Measurements from ENCODE around the gene BRICD5.
A peak's percentile ranks its signal among the peaks of the same experiment; 100 is the strongest.

BRICD5 gene

DNA sequence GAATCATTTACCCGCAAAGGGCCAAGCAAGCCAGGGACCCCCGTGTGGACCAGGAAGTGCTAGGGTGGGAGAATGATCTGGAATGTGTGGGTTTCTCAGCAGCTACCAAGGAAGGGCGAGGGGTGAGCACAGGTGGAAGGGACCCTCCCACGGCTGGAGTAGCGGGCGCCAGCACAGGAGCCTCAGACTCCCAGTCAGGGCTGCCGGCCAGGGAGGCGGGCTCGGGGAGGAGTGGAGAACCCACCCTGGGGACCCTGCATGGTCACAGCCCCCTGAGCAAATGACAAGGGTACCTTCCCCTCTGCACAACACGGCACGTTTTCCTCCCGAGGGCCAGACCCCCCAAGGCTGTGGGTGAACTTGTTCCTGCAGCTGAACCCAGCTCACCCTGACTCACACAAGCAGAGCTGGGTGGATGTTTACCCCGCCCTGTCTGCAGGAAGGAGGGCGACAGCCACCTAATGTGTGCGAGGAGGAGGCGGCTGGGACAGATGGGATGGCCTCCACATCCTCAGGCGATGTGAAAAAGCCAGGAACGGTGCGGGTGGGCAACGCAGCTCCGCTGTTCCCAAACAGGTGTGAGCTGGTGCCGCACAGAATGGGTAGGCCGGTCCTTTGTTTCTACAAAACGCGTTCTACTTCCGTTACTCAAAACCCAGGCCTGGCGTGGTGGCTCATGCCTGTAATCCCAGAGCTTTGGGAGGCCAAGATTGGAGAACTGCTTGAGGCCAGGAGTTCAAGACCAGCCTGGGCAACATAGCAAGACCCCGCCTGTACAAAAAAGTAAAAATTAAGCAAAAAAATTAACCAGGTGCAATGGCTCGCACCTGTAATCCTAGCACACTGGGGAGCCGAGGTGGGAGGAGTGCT lies 34.5 kb upstream of the BRICD5 start:
- no peaks in the 10 kb centered on the region for H3K4me1 ChIP-seq (ENCODE audit: insufficient read depth, low read length)
- H3K27me3 ChIP-seq (ENCODE audit: insufficient read depth, low read length, poor library complexity) = no peaks in the 10 kb centered on the region
- H3K4me3 ChIP-seq (ENCODE audit: low read depth in 1 of 2, low read length in 2 of 2) = no peak overlapping the region
- no peak for ATAC-seq (ENCODE audit: insufficient read depth, low read depth)
- TF ChIP-seq, protein P1, sequence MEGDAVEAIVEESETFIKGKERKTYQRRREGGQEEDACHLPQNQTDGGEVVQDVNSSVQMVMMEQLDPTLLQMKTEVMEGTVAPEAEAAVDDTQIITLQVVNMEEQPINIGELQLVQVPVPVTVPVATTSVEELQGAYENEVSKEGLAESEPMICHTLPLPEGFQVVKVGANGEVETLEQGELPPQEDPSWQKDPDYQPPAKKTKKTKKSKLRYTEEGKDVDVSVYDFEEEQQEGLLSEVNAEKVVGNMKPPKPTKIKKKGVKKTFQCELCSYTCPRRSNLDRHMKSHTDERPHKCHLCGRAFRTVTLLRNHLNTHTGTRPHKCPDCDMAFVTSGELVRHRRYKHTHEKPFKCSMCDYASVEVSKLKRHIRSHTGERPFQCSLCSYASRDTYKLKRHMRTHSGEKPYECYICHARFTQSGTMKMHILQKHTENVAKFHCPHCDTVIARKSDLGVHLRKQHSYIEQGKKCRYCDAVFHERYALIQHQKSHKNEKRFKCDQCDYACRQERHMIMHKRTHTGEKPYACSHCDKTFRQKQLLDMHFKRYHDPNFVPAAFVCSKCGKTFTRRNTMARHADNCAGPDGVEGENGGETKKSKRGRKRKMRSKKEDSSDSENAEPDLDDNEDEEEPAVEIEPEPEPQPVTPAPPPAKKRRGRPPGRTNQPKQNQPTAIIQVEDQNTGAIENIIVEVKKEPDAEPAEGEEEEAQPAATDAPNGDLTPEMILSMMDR (IDR thresholded peaks at IDR 0.05; ENCODE audit: borderline replicate concordance, extremely low read depth, low read length, poor library complexity, severe bottlenecking) = no peak
- no peak for TF ChIP-seq EZH2 (IDR thresholded peaks at IDR 0.05; ENCODE audit: borderline replicate concordance, low read depth, low read length, severe bottlenecking)
- no peak overlapping the region for H3K27ac ChIP-seq (ENCODE audit: low read length)
- no peak overlapping the region for H3K4me2 ChIP-seq (ENCODE audit: insufficient read depth, low read length)
- no peak overlapping the region for H2AFZ ChIP-seq (ENCODE audit: low read depth, low read length)
- no peak for DNase-seq
- H3K36me3 ChIP-seq (ENCODE audit: insufficient read depth, low read length) = peaks cover 63% of the 10 kb centered on the region
- H4K20me1 ChIP-seq (ENCODE audit: insufficient read depth, low read length) = peaks cover 13% of the 10 kb centered on the region
- H3K9ac ChIP-seq (ENCODE audit: low read depth, low read length) = no peak overlapping the region
- no peaks in the 10 kb centered on the region for H3K79me2 ChIP-seq (ENCODE audit: insufficient read depth, low read length)
- no peaks in the 10 kb centered on the region for H3K9me3 ChIP-seq (ENCODE audit: insufficient read depth, low read length, severe bottlenecking)

DNA sequence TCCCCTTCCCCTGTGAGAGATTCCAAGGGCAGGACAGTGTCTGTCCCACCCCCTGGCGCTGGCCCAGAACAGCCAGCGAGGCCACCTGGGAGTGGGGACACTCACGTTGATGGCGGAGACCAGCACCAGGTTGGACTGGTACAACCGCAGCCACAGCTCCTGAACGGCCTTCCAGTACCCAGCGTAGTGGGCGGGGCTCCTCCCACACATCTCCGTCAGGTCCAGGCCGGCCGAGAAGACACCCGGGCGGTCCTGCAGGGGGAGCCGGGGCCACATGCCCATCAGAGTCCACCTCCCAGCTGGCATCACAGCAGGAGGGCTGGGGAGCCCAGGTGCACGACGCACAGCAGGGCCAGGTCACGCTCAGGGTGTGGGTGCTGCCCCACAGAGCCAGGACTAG lies 33.6 kb upstream of the BRICD5 start:
- ATAC-seq (ENCODE audit: insufficient read depth, low read depth) (peak; percentile 11; the same call in 1 of the 3 replicates), DNase-seq (no peak)
- Histone ChIP-seq H3K27me3 (ENCODE audit: insufficient read depth, low read length, poor library complexity) (no peaks in the 10 kb centered on the region), H3K4me2 (ENCODE audit: insufficient read depth, low read length) (no peak overlapping the region), H3K79me2 (ENCODE audit: insufficient read depth, low read length) (no peaks in the 10 kb centered on the region), H4K20me1 (ENCODE audit: insufficient read depth, low read length) (peaks cover 13% of the 10 kb centered on the region), H3K9me3 (ENCODE audit: insufficient read depth, low read length, severe bottlenecking) (no peaks in the 10 kb centered on the region), H3K9ac (ENCODE audit: low read depth, low read length) (no peak overlapping the region), H3K4me1 (ENCODE audit: insufficient read depth, low read length) (no peaks in the 10 kb centered on the region), H3K36me3 (ENCODE audit: insufficient read depth, low read length) (peaks cover 69% of the 10 kb centered on the region), H2AFZ (ENCODE audit: low read depth, low read length) (no peak overlapping the region), H3K4me3 (ENCODE audit: low read depth in 1 of 2, low read length in 2 of 2) (no peak overlapping the region), H3K27ac (ENCODE audit: low read length) (no peak overlapping the region)
- TF ChIP-seq, protein P1 (IDR thresholded peaks at IDR 0.05; ENCODE audit: borderline replicate concordance, extremely low read depth, low read length, poor library complexity, severe bottlenecking) = no peak
- no peak for TF ChIP-seq EZH2 (IDR thresholded peaks at IDR 0.05; ENCODE audit: borderline replicate concordance, low read depth, low read length, severe bottlenecking)

DNA sequence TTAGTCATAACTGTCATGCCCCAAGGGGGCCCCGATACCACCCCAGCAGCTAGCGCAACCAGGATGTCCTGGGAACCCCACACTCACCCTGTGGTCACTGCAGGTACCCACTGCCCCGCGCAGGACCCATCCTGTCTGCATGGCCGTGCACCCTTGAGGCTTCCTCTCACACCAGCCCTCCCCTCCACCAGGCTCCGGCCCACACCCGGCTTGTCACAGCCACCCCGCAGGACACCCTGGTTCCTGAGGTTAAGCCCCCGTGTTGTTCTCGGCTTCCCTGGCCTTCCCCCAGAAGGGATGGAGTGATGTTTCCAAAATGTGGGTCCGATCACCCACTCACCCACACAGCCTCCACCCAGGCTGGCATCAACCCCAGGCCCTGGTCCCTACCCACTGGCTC lies 33.1 kb upstream of the BRICD5 start:
- TF ChIP-seq, protein P1 (IDR thresholded peaks at IDR 0.05; ENCODE audit: borderline replicate concordance, extremely low read depth, low read length, poor library complexity, severe bottlenecking) = no peak
- TF ChIP-seq EZH2 (IDR thresholded peaks at IDR 0.05; ENCODE audit: borderline replicate concordance, low read depth, low read length, severe bottlenecking) = no peak
- Histone ChIP-seq H3K27ac (ENCODE audit: low read length) (no peak overlapping the region), H3K36me3 (ENCODE audit: insufficient read depth, low read length) (peaks cover 66% of the 10 kb centered on the region)

More for the DNA sequence above, 33.1 kb upstream of the BRICD5 start:
- H3K4me2 ChIP-seq (ENCODE audit: insufficient read depth, low read length) = no peak overlapping the region
- H2AFZ ChIP-seq (ENCODE audit: low read depth, low read length) = no peak overlapping the region
- H3K79me2 ChIP-seq (ENCODE audit: insufficient read depth, low read length) = no peaks in the 10 kb centered on the region
- H3K27me3 ChIP-seq (ENCODE audit: insufficient read depth, low read length, poor library complexity) = no peaks in the 10 kb centered on the region
- no peak overlapping the region for H3K4me3 ChIP-seq (ENCODE audit: low read depth in 1 of 2, low read length in 2 of 2)
- DNase-seq = no peak
- ATAC-seq (ENCODE audit: insufficient read depth, low read depth) = no peak
- peaks cover 13% of the 10 kb centered on the region for H4K20me1 ChIP-seq (ENCODE audit: insufficient read depth, low read length)
- no peak overlapping the region for H3K9ac ChIP-seq (ENCODE audit: low read depth, low read length)
- no peaks in the 10 kb centered on the region for H3K4me1 ChIP-seq (ENCODE audit: insufficient read depth, low read length)
- no peaks in the 10 kb centered on the region for H3K9me3 ChIP-seq (ENCODE audit: insufficient read depth, low read length, severe bottlenecking)
